HEK293 (cell line): ENCODE results near the gene WRAP73.

Source experiments
- CTCF ChIP-seq: fragments of 450-650 bp; formaldehyde crosslinking; IDR thresholded peaks from 2 replicates; pipeline ENCODE4 v1.5.1; 2016; ENCODE audit warnings: missing biosample characterization, missing genetic modification characterization
- SALL2 ChIP-seq: fragments of 450-650 bp; formaldehyde crosslinking; IDR thresholded peaks from 2 replicates; pipeline ENCODE4 v1.5.0; 2017; ENCODE audit warnings: missing biosample characterization, mild to moderate bottlenecking, missing genetic modification characterization, borderline replicate concordance
- TSHZ1 ChIP-seq: fragments of 450-650 bp; formaldehyde crosslinking; IDR thresholded peaks from 2 replicates; pipeline ENCODE4 v1.5.1; 2016; ENCODE audit warnings: missing biosample characterization, missing genetic modification characterization, borderline replicate concordance
- ZBTB44 ChIP-seq: fragments of 450-650 bp; IDR thresholded peaks from 2 replicates; pipeline ENCODE4 v1.5.1; 2018; ENCODE audit warnings: missing biosample characterization, mild to moderate bottlenecking, missing genetic modification characterization
- ZFP3 ChIP-seq: fragments of 450-650 bp; formaldehyde crosslinking; IDR thresholded peaks from 2 replicates; pipeline ENCODE4 v1.5.1; 2016; ENCODE audit warnings: low read depth, missing biosample characterization, missing genetic modification characterization
- ZNF23 ChIP-seq: fragments of 450-650 bp; formaldehyde crosslinking; IDR thresholded peaks from 2 replicates; pipeline ENCODE4 v1.5.1; 2016; ENCODE audit warnings: missing biosample characterization, missing genetic modification characterization, borderline replicate concordance
- ZNF24 ChIP-seq: fragments of 450-650 bp; formaldehyde crosslinking; IDR thresholded peaks from 2 replicates; pipeline ENCODE4 v1.5.1; 2016; ENCODE audit warnings: missing biosample characterization, missing genetic modification characterization
- ZNF596 ChIP-seq: fragments of 450-650 bp; IDR thresholded peaks from 2 replicates; pipeline ENCODE4 v1.5.0; 2018; ENCODE audit warnings: missing biosample characterization, mild to moderate bottlenecking, missing genetic modification characterization, moderate library complexity
- ZNF600 ChIP-seq: fragments of 450-650 bp; formaldehyde crosslinking; IDR thresholded peaks from 2 replicates; pipeline ENCODE4 v1.5.1; 2016; ENCODE audit warnings: missing biosample characterization, missing genetic modification characterization
- ZNF664 ChIP-seq: fragments of 450-650 bp; formaldehyde crosslinking; IDR thresholded peaks from 2 replicates; pipeline ENCODE4 v1.5.1; 2016; ENCODE audit warnings: missing biosample characterization, missing genetic modification characterization
- ZNF692 ChIP-seq: fragments of 450-650 bp; formaldehyde crosslinking; IDR thresholded peaks from 2 replicates; pipeline ENCODE4 v1.5.1; 2016; ENCODE audit warnings: missing biosample characterization, missing genetic modification characterization
- ZNF785 ChIP-seq: fragments of 450-650 bp; formaldehyde crosslinking; IDR thresholded peaks from 2 replicates; pipeline ENCODE4 v1.5.1; 2016; ENCODE audit warnings: missing biosample characterization, missing genetic modification characterization

GRCh38 chr1:3624200-3625136 lies 25.4 kb downstream of the WRAP73 start, which contains the start of gene TPRG1L:
- TF ChIP-seq ZNF785 (tag by site-specific recombination): no peak
- no peak for TF ChIP-seq ZFP3 (tag by site-specific recombination)
- no peak for TF ChIP-seq CTCF (tag by site-specific recombination)
- no peak for TF ChIP-seq ZNF23 (tag by site-specific recombination)
- peak; percentile 65; the same call in 1 of the 2 replicates for TF ChIP-seq ZNF600 (tag by site-specific recombination)
- no peak for TF ChIP-seq ZBTB44
- TF ChIP-seq ZNF664 (tag by site-specific recombination): no peak
- no peak for TF ChIP-seq TSHZ1 (tag by site-specific recombination)
- TF ChIP-seq ZNF596 (tag by site-specific recombination): no peak
- no peak for TF ChIP-seq SALL2 (tag by site-specific recombination)
- TF ChIP-seq ZNF24: no peak
- TF ChIP-seq ZNF692: 0 out of 2 replicates have a peak, but pooled peaks have one; percentile 31
